SK-N-SH treated with all-trans-retinoic acid at 6 μM for 48 hours (cell line): ENCODE data around the gene USP49.

ENCODE experiments used
- ARNTL ChIP-seq: fragments of 450-650 bp; formaldehyde crosslinking; IDR thresholded peaks from 2 replicates; pipeline ENCODE4 v1.5.0; 2020; ENCODE audit warnings: low read depth, mild to moderate bottlenecking, moderate library complexity, borderline replicate concordance
- BACH2 ChIP-seq: fragments of 250-450 bp; sonication (Bioruptor Pico); IDR thresholded peaks from 2 replicates; pipeline ENCODE4 v1.9.0; 2021; ENCODE audit warnings: mild to moderate bottlenecking, borderline replicate concordance
- ESRRG ChIP-seq: fragments of 250-450 bp; sonication (Bioruptor Pico); IDR thresholded peaks from 2 replicates; pipeline ENCODE4 v1.6.1; 2021; ENCODE audit warnings: mild to moderate bottlenecking
- PATZ1 ChIP-seq: fragments of 250-450 bp; sonication (Bioruptor Pico); IDR thresholded peaks from 2 replicates; pipeline ENCODE4 v1.8.0; 2020; ENCODE audit warnings: mild to moderate bottlenecking, moderate library complexity, borderline replicate concordance
- RARB ChIP-seq: fragments of 250-450 bp; sonication (Bioruptor Pico); IDR thresholded peaks from 2 replicates; pipeline ENCODE4 v1.8.0; 2021; ENCODE audit warnings: mild to moderate bottlenecking, moderate library complexity
- TCF4 ChIP-seq: fragments of 250-450 bp; sonication (Bioruptor Pico); IDR thresholded peaks from 2 replicates; pipeline ENCODE4 v1.8.0; 2021; ENCODE audit warnings: mild to moderate bottlenecking, moderate library complexity, borderline replicate concordance
- ZC3H10 ChIP-seq: fragments of 250-450 bp; sonication (Bioruptor Pico); IDR thresholded peaks from 2 replicates; pipeline ENCODE4 v1.5.1; 2021; ENCODE audit warnings: mild to moderate bottlenecking, moderate library complexity
- ZNF565 ChIP-seq: fragments of 450-650 bp; formaldehyde crosslinking; conservative IDR thresholded peaks from 2 replicates; pipeline ENCODE4 v1.5.0; 2020; ENCODE audit warnings: low read depth, mild to moderate bottlenecking, moderate library complexity
- ZNF8 ChIP-seq: fragments of 450-650 bp; formaldehyde crosslinking; IDR thresholded peaks from 2 replicates; pipeline ENCODE4 v1.5.0; 2020; ENCODE audit warnings: mild to moderate bottlenecking, moderate library complexity
- TF ChIP-seq, protein P1 (sequence below): fragments of 250-450 bp; sonication (Bioruptor Pico); IDR thresholded peaks from 2 replicates; pipeline ENCODE4 v1.8.0; 2021; ENCODE audit warnings: low read depth, mild to moderate bottlenecking, moderate library complexity, borderline replicate concordance

- TF ChIP-seq TCF4 (CRISPR knock-in tag) (no peak), BACH2 (CRISPR knock-in tag) (no peak), RARB (CRISPR knock-in tag) (no peak), ZNF565 (CRISPR knock-in tag) (no peak), PATZ1 (no peak), ARNTL (no peak), ESRRG (CRISPR knock-in tag) (no peak), ZC3H10 (CRISPR knock-in tag) (no peak), ZNF8 (CRISPR knock-in tag) (no peak)
- TF ChIP-seq, protein P1, sequence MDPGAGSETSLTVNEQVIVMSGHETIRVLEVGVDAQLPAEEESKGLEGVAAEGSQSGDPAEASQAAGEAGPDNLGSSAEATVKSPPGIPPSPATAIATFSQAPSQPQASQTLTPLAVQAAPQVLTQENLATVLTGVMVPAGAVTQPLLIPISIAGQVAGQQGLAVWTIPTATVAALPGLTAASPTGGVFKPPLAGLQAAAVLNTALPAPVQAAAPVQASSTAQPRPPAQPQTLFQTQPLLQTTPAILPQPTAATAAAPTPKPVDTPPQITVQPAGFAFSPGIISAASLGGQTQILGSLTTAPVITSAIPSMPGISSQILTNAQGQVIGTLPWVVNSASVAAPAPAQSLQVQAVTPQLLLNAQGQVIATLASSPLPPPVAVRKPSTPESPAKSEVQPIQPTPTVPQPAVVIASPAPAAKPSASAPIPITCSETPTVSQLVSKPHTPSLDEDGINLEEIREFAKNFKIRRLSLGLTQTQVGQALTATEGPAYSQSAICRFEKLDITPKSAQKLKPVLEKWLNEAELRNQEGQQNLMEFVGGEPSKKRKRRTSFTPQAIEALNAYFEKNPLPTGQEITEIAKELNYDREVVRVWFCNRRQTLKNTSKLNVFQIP (CRISPR knock-in tag): no peak
Measured at GRCh38 chr6:41748542-41748941, 146.6 kb downstream of the USP49 start.
